Measurements from ENCODE around the gene IMMP2L.

IMMP2L gene

GRCh38 chr7:111145472-111145871 lies 416.8 kb downstream of the IMMP2L start:
- Histone ChIP-seq H3K36me3 (no peaks in the 10 kb centered on the region), H3K27me3 (no peaks in the 10 kb centered on the region), H3K4me3 (ENCODE audit: low read depth in 1 of 2, low read length in 1 of 2) (no peak overlapping the region), H3K4me1 (ENCODE audit: control insufficient read depth in 1 of 2, insufficient read depth in 1 of 2, low read depth in 1 of 2, low read length in 1 of 2) (no peaks in the 10 kb centered on the region), H3K27ac (no peak overlapping the region), H3K9me3 (no peaks in the 10 kb centered on the region)
- no peak for TF ChIP-seq CTCF (IDR thresholded peaks at IDR 0.05)

- Histone ChIP-seq H3K9me3 (no peaks in the 10 kb centered on the region), H3K36me3 (no peaks in the 10 kb centered on the region), H3K4me3 (ENCODE audit: low read depth in 1 of 2, low read length in 1 of 2) (no peak overlapping the region), H3K27ac (no peak overlapping the region), H3K4me1 (ENCODE audit: control insufficient read depth in 1 of 2, insufficient read depth in 1 of 2, low read depth in 1 of 2, low read length in 1 of 2) (no peaks in the 10 kb centered on the region), H3K27me3 (no peaks in the 10 kb centered on the region)
- TF ChIP-seq CTCF (IDR thresholded peaks at IDR 0.05), result no peak
Measured at GRCh38 chr7:111140091-111140865, 422.0 kb downstream of the IMMP2L start.

- TF ChIP-seq CTCF (IDR thresholded peaks at IDR 0.05), result no peak
- Histone ChIP-seq H3K27ac (no peak overlapping the region), H3K36me3 (no peaks in the 10 kb centered on the region), H3K9me3 (no peaks in the 10 kb centered on the region), H3K27me3 (no peaks in the 10 kb centered on the region), H3K4me1 (ENCODE audit: control insufficient read depth in 1 of 2, insufficient read depth in 1 of 2, low read depth in 1 of 2, low read length in 1 of 2) (no peaks in the 10 kb centered on the region), H3K4me3 (ENCODE audit: low read depth in 1 of 2, low read length in 1 of 2) (no peak overlapping the region)
Measured at GRCh38 chr7:111138586-111138985, 423.7 kb downstream of the IMMP2L start.

- H3K27ac ChIP-seq, result no peak overlapping the region
Measured at GRCh38 chr7:111138193-111138569, 424.1 kb downstream of the IMMP2L start.

GRCh38 chr7:111137296-111138192 lies 424.7 kb downstream of the IMMP2L start:
- TF ChIP-seq CTCF (IDR thresholded peaks at IDR 0.05), result no peak
- Histone ChIP-seq H3K4me3 (ENCODE audit: low read depth in 1 of 2, low read length in 1 of 2) (no peak overlapping the region), H3K27me3 (no peaks in the 10 kb centered on the region), H3K4me1 (ENCODE audit: control insufficient read depth in 1 of 2, insufficient read depth in 1 of 2, low read depth in 1 of 2, low read length in 1 of 2) (no peaks in the 10 kb centered on the region), H3K27ac (no peak overlapping the region), H3K9me3 (no peaks in the 10 kb centered on the region), H3K36me3 (no peaks in the 10 kb centered on the region)

More at GRCh38 chr7:111138193-111138569, 424.1 kb downstream of the IMMP2L start:
- no peak overlapping the region for H3K4me3 ChIP-seq (ENCODE audit: low read depth in 1 of 2, low read length in 1 of 2)
- TF ChIP-seq CTCF (IDR thresholded peaks at IDR 0.05), result no peak
- no peaks in the 10 kb centered on the region for H3K36me3 ChIP-seq
- H3K9me3 ChIP-seq, result no peaks in the 10 kb centered on the region
- H3K4me1 ChIP-seq (ENCODE audit: control insufficient read depth in 1 of 2, insufficient read depth in 1 of 2, low read depth in 1 of 2, low read length in 1 of 2), result no peaks in the 10 kb centered on the region
- H3K27me3 ChIP-seq, result no peaks in the 10 kb centered on the region
